Neural cell (in vitro differentiated cells): ENCODE measurements around the gene USP7. TPM values are rescaled to one million over a fixed set of nuclear protein-coding genes. Genes with fewer than 3 reads are reported as not detected.

Source experiments
- H2AFZ ChIP-seq: fragments of 200-600, 300-800 bp; sonication (generic), shearing (Covaris generic); 2 replicates; pipeline ENCODE4 v1.6.0; 2014; ENCODE audit warnings: low read depth, mild to moderate bottlenecking, antibody characterized with exemption, low read length, moderate library complexity
- H3F3A ChIP-seq: fragments of 200-600 bp; shearing (Covaris generic); 2 replicates; pipeline ENCODE4 v1.6.1; 2016; ENCODE audit warnings: mild to moderate bottlenecking, moderate library complexity, mixed read lengths, antibody characterized with exemption, low read length; ENCODE audit not compliant: insufficient read depth, poor library complexity, severe bottlenecking
- H3K27ac ChIP-seq: fragments of 200-600, 300-800 bp; sonication (generic), shearing (Covaris generic); 2 replicates; pipeline ENCODE4 v1.5.1; 2014; ENCODE audit warnings: mild to moderate bottlenecking, low read length, moderate library complexity
- H3K27me3 ChIP-seq: fragments of 300-800, 200-600 bp; sonication (generic), shearing (Covaris generic); 2 replicates; pipeline ENCODE4 v1.6.0; 2014; ENCODE audit warnings: mild to moderate bottlenecking, low read depth, low read length, moderate library complexity; ENCODE audit not compliant: insufficient read depth
- H3K36me3 ChIP-seq: fragments of 300-800, 200-600 bp; sonication (generic), shearing (Covaris generic); 2 replicates; pipeline ENCODE4 v1.5.1; 2014; ENCODE audit warnings: mild to moderate bottlenecking, antibody characterized with exemption, low read length, moderate library complexity; ENCODE audit not compliant: insufficient read depth
- H3K4me2 ChIP-seq: fragments of 300-800, 200-600 bp; sonication (generic), shearing (Covaris generic); 2 replicates; pipeline ENCODE4 v1.6.0; 2014; ENCODE audit warnings: mild to moderate bottlenecking, low read length
- H3K4me3 ChIP-seq: fragments of 300-800, 200-600 bp; sonication (generic), shearing (Covaris generic); 2 replicates; pipeline ENCODE4 v1.5.1; 2014; ENCODE audit warnings: mild to moderate bottlenecking, low read length, moderate library complexity
- H3K79me2 ChIP-seq: fragments of 200-600 bp; shearing (Covaris generic); replicated peaks from 2 replicates; pipeline ENCODE4 v1.6.0; 2014; ENCODE audit warnings: mild to moderate bottlenecking, low read length, moderate library complexity; ENCODE audit not compliant: insufficient read depth
- H3K9ac ChIP-seq: fragments of 300-800, 200-600 bp; sonication (generic), shearing (Covaris generic); 2 replicates; pipeline ENCODE4 v1.6.1; 2016; ENCODE audit warnings: mild to moderate bottlenecking, low read length, mixed read lengths
- H3K9me2 ChIP-seq: fragments of 200-600 bp; shearing (Covaris generic); 2 replicates; pipeline ENCODE4 v1.6.1; 2016; ENCODE audit warnings: mild to moderate bottlenecking, low read length, mixed read lengths; ENCODE audit not compliant: insufficient read depth
- H3K9me3 ChIP-seq: fragments of 200-600, 300-800 bp; sonication (generic), shearing (Covaris generic); 2 replicates; pipeline ENCODE4 v1.6.1; 2016; ENCODE audit warnings: mild to moderate bottlenecking, mixed run types, low read length, moderate library complexity, mixed read lengths
- H4K20me1 ChIP-seq: fragments of 200-600 bp; shearing (Covaris generic); 2 replicates; pipeline ENCODE4 v1.6.1; 2016; ENCODE audit warnings: mild to moderate bottlenecking, mixed run types; ENCODE audit not compliant: insufficient read depth
- EP300 ChIP-seq: fragments of 450-650 bp; conservative IDR thresholded peaks from 2 replicates; pipeline ENCODE4 v1.6.1; 2014; ENCODE audit warnings: antibody characterized with exemption, mild to moderate bottlenecking, moderate library complexity; ENCODE audit not compliant: poor library complexity, severe bottlenecking
- EZH2 ChIP-seq: fragments of 200-600, 300-800 bp; shearing (Covaris generic), sonication (generic); IDR thresholded peaks from 2 replicates; pipeline ENCODE4 v1.6.1; 2014; ENCODE audit warnings: antibody characterized with exemption, low read length, borderline replicate concordance, mild to moderate bottlenecking; ENCODE audit not compliant: insufficient read depth, poor library complexity, severe bottlenecking
- MXI1 ChIP-seq: fragments of 450-650 bp; conservative IDR thresholded peaks from 2 replicates; pipeline ENCODE4 v1.6.1; 2014; ENCODE audit warnings: antibody characterized with exemption, mild to moderate bottlenecking; ENCODE audit not compliant: poor library complexity, severe bottlenecking
- POLR2AphosphoS5 ChIP-seq: IDR thresholded peaks from 2 replicates; pipeline ENCODE4 v1.6.1; 2012
- RAD21 ChIP-seq: fragments of 450-650 bp; conservative IDR thresholded peaks from 2 replicates; pipeline ENCODE4 v1.6.1; 2014; ENCODE audit warnings: antibody characterized with exemption, mild to moderate bottlenecking, moderate library complexity
- SMC3 ChIP-seq: fragments of 450-650 bp; conservative IDR thresholded peaks from 2 replicates; pipeline ENCODE4 v1.6.1; 2014; ENCODE audit warnings: antibody characterized with exemption, mild to moderate bottlenecking, moderate library complexity; ENCODE audit not compliant: poor library complexity
- TAF1 ChIP-seq: IDR thresholded peaks from 2 replicates; pipeline ENCODE4 v1.6.1; 2012; ENCODE audit warnings: low read depth
- polyA plus RNA-seq: library from polyadenylated mRNA; depleted of rRNA; stranded (reverse); fragments of >200 nt; gene quantifications from 2 replicates; pipeline ENCODE4 v1.2.3, GENCODE V29; 2014
- TF ChIP-seq, protein P1 (sequence below): IDR thresholded peaks from 2 replicates; pipeline ENCODE4 v1.6.1; 2012; ENCODE audit warnings: borderline replicate concordance
- TF ChIP-seq, protein P2 (sequence below): fragments of 450-650 bp; IDR thresholded peaks from 2 replicates; pipeline ENCODE4 v1.5.1; 2014; ENCODE audit warnings: antibody characterized with exemption, mild to moderate bottlenecking, moderate library complexity; ENCODE audit not compliant: poor library complexity, severe bottlenecking

Gene USP7
- polyA plus RNA-seq, 1 donor from 2014 or later: 52.5 TPM

DNA sequence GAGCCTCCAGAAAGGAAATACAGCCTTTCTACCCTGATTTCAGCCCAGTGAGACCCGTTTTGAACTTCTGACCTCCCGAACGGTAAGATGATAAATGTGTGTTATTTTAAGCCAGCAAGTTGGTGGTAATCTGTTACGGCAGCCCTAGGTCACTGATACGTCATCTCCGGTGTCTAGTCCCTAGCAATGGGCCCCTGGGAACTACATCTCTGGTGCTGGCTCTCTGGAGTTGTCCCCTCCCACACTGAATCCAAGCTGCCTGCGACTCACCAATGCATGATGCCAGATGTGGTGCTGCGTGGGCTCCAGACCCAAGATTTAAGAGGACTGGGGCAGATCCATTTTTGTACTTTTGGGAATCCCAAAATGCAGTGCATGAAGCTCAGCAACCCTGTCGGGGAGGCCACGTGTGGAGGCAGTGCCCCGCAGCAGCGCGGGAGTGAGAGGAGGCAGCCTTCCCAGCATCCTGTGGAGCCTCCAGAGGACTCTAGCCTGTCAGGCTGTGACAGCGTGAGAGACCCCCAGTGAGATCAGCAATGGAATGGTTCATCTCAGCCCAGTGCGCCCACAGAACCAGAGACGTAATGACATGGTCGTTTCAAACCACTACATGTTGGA, 43.6 kb upstream of the USP7 start:
- no peak overlapping the region for H3K4me3 ChIP-seq
- H3F3A ChIP-seq: no peaks in the 10 kb centered on the region
- no peaks in the 10 kb centered on the region for H4K20me1 ChIP-seq
- TF ChIP-seq TAF1: no peak
- TF ChIP-seq RAD21: no peak
- no peak for TF ChIP-seq EZH2
- no peak for TF ChIP-seq POLR2AphosphoS5
- TF ChIP-seq MXI1: no peak
- TF ChIP-seq, protein P1, sequence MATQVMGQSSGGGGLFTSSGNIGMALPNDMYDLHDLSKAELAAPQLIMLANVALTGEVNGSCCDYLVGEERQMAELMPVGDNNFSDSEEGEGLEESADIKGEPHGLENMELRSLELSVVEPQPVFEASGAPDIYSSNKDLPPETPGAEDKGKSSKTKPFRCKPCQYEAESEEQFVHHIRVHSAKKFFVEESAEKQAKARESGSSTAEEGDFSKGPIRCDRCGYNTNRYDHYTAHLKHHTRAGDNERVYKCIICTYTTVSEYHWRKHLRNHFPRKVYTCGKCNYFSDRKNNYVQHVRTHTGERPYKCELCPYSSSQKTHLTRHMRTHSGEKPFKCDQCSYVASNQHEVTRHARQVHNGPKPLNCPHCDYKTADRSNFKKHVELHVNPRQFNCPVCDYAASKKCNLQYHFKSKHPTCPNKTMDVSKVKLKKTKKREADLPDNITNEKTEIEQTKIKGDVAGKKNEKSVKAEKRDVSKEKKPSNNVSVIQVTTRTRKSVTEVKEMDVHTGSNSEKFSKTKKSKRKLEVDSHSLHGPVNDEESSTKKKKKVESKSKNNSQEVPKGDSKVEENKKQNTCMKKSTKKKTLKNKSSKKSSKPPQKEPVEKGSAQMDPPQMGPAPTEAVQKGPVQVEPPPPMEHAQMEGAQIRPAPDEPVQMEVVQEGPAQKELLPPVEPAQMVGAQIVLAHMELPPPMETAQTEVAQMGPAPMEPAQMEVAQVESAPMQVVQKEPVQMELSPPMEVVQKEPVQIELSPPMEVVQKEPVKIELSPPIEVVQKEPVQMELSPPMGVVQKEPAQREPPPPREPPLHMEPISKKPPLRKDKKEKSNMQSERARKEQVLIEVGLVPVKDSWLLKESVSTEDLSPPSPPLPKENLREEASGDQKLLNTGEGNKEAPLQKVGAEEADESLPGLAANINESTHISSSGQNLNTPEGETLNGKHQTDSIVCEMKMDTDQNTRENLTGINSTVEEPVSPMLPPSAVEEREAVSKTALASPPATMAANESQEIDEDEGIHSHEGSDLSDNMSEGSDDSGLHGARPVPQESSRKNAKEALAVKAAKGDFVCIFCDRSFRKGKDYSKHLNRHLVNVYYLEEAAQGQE: no peak
- no peak for TF ChIP-seq EP300
- TF ChIP-seq, protein P2, sequence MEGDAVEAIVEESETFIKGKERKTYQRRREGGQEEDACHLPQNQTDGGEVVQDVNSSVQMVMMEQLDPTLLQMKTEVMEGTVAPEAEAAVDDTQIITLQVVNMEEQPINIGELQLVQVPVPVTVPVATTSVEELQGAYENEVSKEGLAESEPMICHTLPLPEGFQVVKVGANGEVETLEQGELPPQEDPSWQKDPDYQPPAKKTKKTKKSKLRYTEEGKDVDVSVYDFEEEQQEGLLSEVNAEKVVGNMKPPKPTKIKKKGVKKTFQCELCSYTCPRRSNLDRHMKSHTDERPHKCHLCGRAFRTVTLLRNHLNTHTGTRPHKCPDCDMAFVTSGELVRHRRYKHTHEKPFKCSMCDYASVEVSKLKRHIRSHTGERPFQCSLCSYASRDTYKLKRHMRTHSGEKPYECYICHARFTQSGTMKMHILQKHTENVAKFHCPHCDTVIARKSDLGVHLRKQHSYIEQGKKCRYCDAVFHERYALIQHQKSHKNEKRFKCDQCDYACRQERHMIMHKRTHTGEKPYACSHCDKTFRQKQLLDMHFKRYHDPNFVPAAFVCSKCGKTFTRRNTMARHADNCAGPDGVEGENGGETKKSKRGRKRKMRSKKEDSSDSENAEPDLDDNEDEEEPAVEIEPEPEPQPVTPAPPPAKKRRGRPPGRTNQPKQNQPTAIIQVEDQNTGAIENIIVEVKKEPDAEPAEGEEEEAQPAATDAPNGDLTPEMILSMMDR: no peak
- TF ChIP-seq SMC3: no peak
- H3K9me2 ChIP-seq: no peaks in the 10 kb centered on the region
- no peak overlapping the region for H2AFZ ChIP-seq
- H3K9me3 ChIP-seq: no peaks in the 10 kb centered on the region
- H3K9ac ChIP-seq: no peak overlapping the region
- no peaks in the 10 kb centered on the region for H3K27me3 ChIP-seq
- no peaks in the 10 kb centered on the region for H3K79me2 ChIP-seq
- no peaks in the 10 kb centered on the region for H3K36me3 ChIP-seq
- H3K27ac ChIP-seq: no peak overlapping the region
- H3K4me2 ChIP-seq: no peak overlapping the region

DNA sequence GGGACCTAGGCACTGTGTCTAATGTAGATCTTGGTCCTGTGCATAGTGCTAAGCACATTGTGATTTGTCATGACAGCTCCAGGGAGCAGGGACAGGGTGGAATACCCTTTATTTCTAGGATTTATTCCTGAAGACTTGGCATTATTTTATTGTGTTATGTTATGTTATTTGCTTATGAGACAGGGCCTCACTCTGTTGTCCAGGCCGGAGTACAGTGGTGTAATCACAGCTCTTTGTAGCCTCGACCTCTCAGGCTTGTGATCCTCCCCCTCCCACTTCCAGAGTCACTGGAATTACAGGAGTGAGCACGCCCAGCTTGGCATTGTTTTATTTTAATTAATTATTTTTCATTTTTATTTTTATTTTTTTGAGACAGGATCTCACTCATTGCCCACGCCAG, 40.5 kb upstream of the USP7 start:
- Histone ChIP-seq H3K79me2 (no peaks in the 10 kb centered on the region), H3F3A (no peaks in the 10 kb centered on the region), H3K9me3 (no peaks in the 10 kb centered on the region), H3K9me2 (no peaks in the 10 kb centered on the region), H3K9ac (no peak overlapping the region), H3K27me3 (no peaks in the 10 kb centered on the region), H3K36me3 (no peaks in the 10 kb centered on the region), H2AFZ (no peak overlapping the region), H3K4me2 (no peak overlapping the region), H4K20me1 (no peaks in the 10 kb centered on the region), H3K27ac (no peak overlapping the region), H3K4me3 (no peak overlapping the region)
- TF ChIP-seq TAF1: no peak
- no peak for TF ChIP-seq SMC3
- no peak for TF ChIP-seq MXI1
- TF ChIP-seq, protein P2: no peak
- no peak for TF ChIP-seq POLR2AphosphoS5
- no peak for TF ChIP-seq EZH2
- no peak for TF ChIP-seq RAD21
- TF ChIP-seq, protein P1: no peak
- no peak for TF ChIP-seq EP300
